MM.1S (cell line): Measurements from ENCODE around the gene MICALL1.

ENCODE experiments used
- DNase-seq: peaks from one replicate; pipeline ENCODE4 v3.0.0-alpha.2; 2015
- H2AFZ ChIP-seq: fragments of 300-600 bp; sonication (generic); 2 replicates; pipeline ENCODE4 v1.6.0; 2016; ENCODE audit warnings: antibody characterized with exemption, low read length
- H3F3A ChIP-seq: fragments of 300-600 bp; sonication (generic); 2 replicates; pipeline ENCODE4 v1.6.1; 2016; ENCODE audit warnings: mild to moderate bottlenecking, antibody characterized with exemption, low read length, moderate library complexity, mixed read lengths; ENCODE audit not compliant: insufficient read depth
- H3K27ac ChIP-seq: fragments of 300-600 bp; sonication (generic); 2 replicates; pipeline ENCODE4 v1.5.1; 2016; ENCODE audit warnings: mild to moderate bottlenecking, low read length
- H3K27me3 ChIP-seq: fragments of 300-600 bp; sonication (generic); replicated peaks from 2 replicates; pipeline ENCODE4 v1.6.0; 2016; ENCODE audit warnings: low read length; ENCODE audit not compliant: insufficient read depth
- H3K36me3 ChIP-seq: fragments of 300-600 bp; sonication (generic); replicated peaks from 2 replicates; pipeline ENCODE4 v1.6.1; 2016; ENCODE audit warnings: mild to moderate bottlenecking, low read length, mixed read lengths; ENCODE audit not compliant: insufficient read depth
- H3K4me1 ChIP-seq: fragments of 300-600 bp; sonication (generic); 2 replicates; pipeline ENCODE4 v1.6.1; 2016; ENCODE audit warnings: low read length, mixed read lengths
- H3K4me2 ChIP-seq: fragments of 300-600 bp; sonication (generic); 2 replicates; pipeline ENCODE4 v1.6.0; 2016; ENCODE audit warnings: low read depth, low read length
- H3K4me3 ChIP-seq: fragments of 300-600 bp; sonication (generic); 2 replicates; pipeline ENCODE4 v1.5.1; 2016; ENCODE audit warnings: low read length, mixed read lengths
- H3K79me2 ChIP-seq: fragments of 300-600 bp; sonication (generic); 2 replicates; pipeline ENCODE4 v1.6.1; 2016; ENCODE audit warnings: mixed run types, low read length, mixed read lengths
- H3K9ac ChIP-seq: fragments of 300-600 bp; sonication (generic); 2 replicates; pipeline ENCODE4 v1.6.1; 2016; ENCODE audit warnings: low read length, mixed read lengths
- H3K9me2 ChIP-seq: fragments of 300-600 bp; sonication (generic); replicated peaks from 2 replicates; pipeline ENCODE4 v1.6.1; 2016; ENCODE audit warnings: mild to moderate bottlenecking, low read length, mixed read lengths; ENCODE audit not compliant: insufficient read depth
- H3K9me3 ChIP-seq: fragments of 300-600 bp; sonication (generic); replicated peaks from 2 replicates; pipeline ENCODE4 v1.6.1; 2016; ENCODE audit warnings: mild to moderate bottlenecking, low read length, mixed read lengths; ENCODE audit not compliant: insufficient read depth
- H4K20me1 ChIP-seq: fragments of 300-600 bp; sonication (generic); 2 replicates; pipeline ENCODE4 v1.6.1; 2016; ENCODE audit warnings: mild to moderate bottlenecking, low read length, moderate library complexity, mixed read lengths; ENCODE audit not compliant: insufficient read depth
- CTCF ChIP-seq: fragments of 300-600 bp; sonication (generic); IDR thresholded peaks from 2 replicates; pipeline ENCODE4 v1.5.1; 2016; ENCODE audit warnings: antibody characterized with exemption, low read length, mixed read lengths
- EZH2 ChIP-seq: fragments of 300-600 bp; sonication (generic); optimal IDR thresholded peaks from 2 replicates; pipeline ENCODE3; 2017; ENCODE audit warnings: low read depth, mild to moderate bottlenecking, antibody characterized with exemption, low read length, mixed read lengths
- EZH2phosphoT487 ChIP-seq: fragments of 300-600 bp; sonication (generic); IDR thresholded peaks from 2 replicates; pipeline ENCODE4 v1.6.1; 2018; ENCODE audit warnings: antibody characterized with exemption, low read length

MICALL1 gene

GRCh38 chr22:37971475-37972434 is 65.7 kb downstream of the MICALL1 start:
- no peaks in the 10 kb centered on the region for H3K9me3 ChIP-seq
- no peaks in the 10 kb centered on the region for H3K36me3 ChIP-seq
- no peak overlapping the region for H3K4me3 ChIP-seq
- TF ChIP-seq EZH2 (no peak), CTCF (no peak), EZH2phosphoT487 (no peak)
- no peak overlapping the region for H2AFZ ChIP-seq
- no peaks in the 10 kb centered on the region for H3K27me3 ChIP-seq
- no peaks in the 10 kb centered on the region for H3K4me1 ChIP-seq
- no peaks in the 10 kb centered on the region for H3K9me2 ChIP-seq
- no peak overlapping the region for H3K27ac ChIP-seq
- H3K4me2 ChIP-seq = no peak overlapping the region
- H4K20me1 ChIP-seq = no peaks in the 10 kb centered on the region
- no peak overlapping the region for H3K9ac ChIP-seq
- DNase-seq = no peak
- H3F3A ChIP-seq = no peaks in the 10 kb centered on the region
- no peaks in the 10 kb centered on the region for H3K79me2 ChIP-seq

GRCh38 chr22:37972527-37972926 is 66.4 kb downstream of the MICALL1 start:
- Histone ChIP-seq H3K9me3 (no peaks in the 10 kb centered on the region), H2AFZ (no peak overlapping the region), H3F3A (no peaks in the 10 kb centered on the region), H3K4me1 (no peaks in the 10 kb centered on the region), H3K4me3 (no peak overlapping the region), H3K9ac (no peak overlapping the region), H4K20me1 (no peaks in the 10 kb centered on the region), H3K36me3 (no peaks in the 10 kb centered on the region), H3K27me3 (no peaks in the 10 kb centered on the region), H3K4me2 (no peak overlapping the region), H3K79me2 (no peaks in the 10 kb centered on the region), H3K9me2 (no peaks in the 10 kb centered on the region), H3K27ac (no peak overlapping the region)
- no peak for DNase-seq
- TF ChIP-seq CTCF (no peak), EZH2phosphoT487 (no peak), EZH2 (no peak)

GRCh38 chr22:37973271-37974170 is 67.4 kb downstream of the MICALL1 start:
- Histone ChIP-seq H3K4me2 (no peak overlapping the region), H3K9me2 (no peaks in the 10 kb centered on the region), H3K9me3 (no peaks in the 10 kb centered on the region), H3K27me3 (no peaks in the 10 kb centered on the region), H3F3A (no peaks in the 10 kb centered on the region), H3K4me3 (no peak overlapping the region), H3K36me3 (no peaks in the 10 kb centered on the region), H3K27ac (no peak overlapping the region), H2AFZ (no peak overlapping the region), H4K20me1 (no peaks in the 10 kb centered on the region), H3K9ac (no peak overlapping the region), H3K4me1 (no peaks in the 10 kb centered on the region), H3K79me2 (no peaks in the 10 kb centered on the region)
- no peak for DNase-seq
- TF ChIP-seq EZH2 (no peak), CTCF (no peak), EZH2phosphoT487 (no peak)
